ENCODE results near the gene IRF6. TPM values are rescaled to one million over a fixed set of nuclear protein-coding genes. Genes with fewer than 3 reads are reported as not detected.

The IRF6 gene
- total and polyA plus RNA-seq, 2 donors: 9.3 to 25.0 TPM

DNA sequence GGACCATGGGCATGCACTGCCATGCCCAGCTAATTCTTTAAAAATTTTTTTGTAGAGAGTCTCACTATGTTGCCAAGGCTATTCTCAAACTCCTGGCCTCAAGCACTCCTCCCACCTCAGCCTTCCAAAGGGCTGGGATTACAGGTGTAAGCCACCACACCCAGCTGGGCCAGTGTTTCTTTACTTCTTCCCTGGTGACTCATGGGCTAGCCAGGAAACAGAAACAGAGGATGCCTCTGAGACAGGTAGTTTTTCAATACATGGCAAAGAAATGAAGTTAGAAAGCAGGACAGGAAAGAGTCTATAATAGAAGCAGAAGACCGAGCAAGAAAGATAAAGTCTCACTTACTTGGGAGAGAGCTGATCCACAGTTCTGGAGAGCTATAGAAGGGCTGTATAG is 14.0 kb downstream of the IRF6 start:
- Histone ChIP-seq H3K4me1 (ENCODE audit: insufficient read depth) (no peaks in the 10 kb centered on the region), H3K36me3 (ENCODE audit: insufficient read depth) (no peaks in the 10 kb centered on the region), H3K27ac (ENCODE audit: low read depth) (no peak overlapping the region), H3K4me3 (ENCODE audit: low read depth, low read length) (no peak overlapping the region)
- WGBS: 53% methylated on average over 1 of the region's 1 CpG
- DNase-seq (ENCODE audit: extremely low spot score): no peak

DNA sequence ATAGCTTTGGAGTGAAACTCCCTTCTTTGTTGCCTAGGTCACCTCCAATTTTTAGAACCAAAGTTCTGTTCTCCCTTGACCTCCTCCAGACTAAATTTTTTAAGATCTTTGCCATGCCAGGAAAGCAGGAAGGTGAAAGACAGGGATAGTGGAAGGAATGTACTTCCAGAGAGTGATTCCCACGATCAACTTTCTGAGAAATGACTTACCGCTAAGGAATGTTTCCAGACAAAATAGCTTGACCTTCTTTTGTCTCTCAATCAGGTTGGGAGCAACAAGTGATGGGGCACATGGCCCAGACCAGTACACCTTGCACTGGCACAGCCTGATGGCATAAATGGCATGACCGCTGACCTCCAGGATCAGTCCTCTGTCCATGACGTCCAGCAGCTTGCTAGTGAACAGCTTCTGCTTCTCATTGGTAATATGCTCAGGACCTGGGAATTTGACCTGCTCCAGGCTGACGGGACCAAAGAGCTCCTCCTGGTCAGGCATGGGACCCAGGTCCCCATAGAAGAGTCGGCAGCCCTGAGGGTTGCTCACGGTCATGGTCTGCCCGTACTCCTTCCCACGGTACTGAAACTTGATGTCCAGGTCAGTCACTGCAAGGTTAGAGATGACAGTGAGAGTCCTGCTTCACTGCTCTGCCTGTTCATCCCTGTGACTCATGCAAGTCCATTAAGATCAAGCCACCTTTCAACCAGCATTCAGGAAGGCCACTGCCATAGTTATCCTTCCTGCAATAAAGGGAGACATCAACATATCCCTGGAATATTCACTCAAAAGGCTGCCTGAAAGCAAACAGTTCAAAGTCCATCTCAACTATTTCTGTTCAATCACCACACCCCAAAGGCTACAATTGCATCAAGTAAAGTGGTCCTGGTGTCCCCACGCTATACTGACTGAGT is 15.4 kb downstream of the IRF6 start:
- 90% methylated on average over 10 of the region's 10 CpGs for WGBS
- no peak overlapping the region for H3K27ac ChIP-seq (ENCODE audit: low read depth)
- H3K4me1 ChIP-seq (ENCODE audit: insufficient read depth): no peaks in the 10 kb centered on the region
- DNase-seq (ENCODE audit: extremely low spot score): no peak
- no peak overlapping the region for H3K4me3 ChIP-seq (ENCODE audit: low read depth, low read length)
- H3K36me3 ChIP-seq (ENCODE audit: insufficient read depth): no peaks in the 10 kb centered on the region

- Histone ChIP-seq H3K27ac (ENCODE audit: low read depth) (no peak overlapping the region), H3K4me3 (ENCODE audit: low read depth, low read length) (no peak overlapping the region), H3K4me1 (ENCODE audit: insufficient read depth) (no peaks in the 10 kb centered on the region), H3K36me3 (ENCODE audit: insufficient read depth) (no peaks in the 10 kb centered on the region)
- DNase-seq (ENCODE audit: extremely low spot score): no peak
- WGBS: 87% methylated on average over 1 of the region's 1 CpG
Measured at GRCh38 chr1:209789245-209789644, 16.7 kb downstream of the IRF6 start.

GRCh38 chr1:209787551-209787950 is 18.4 kb downstream of the IRF6 start:
- no peak overlapping the region for H3K27ac ChIP-seq (ENCODE audit: low read depth)
- 44% methylated on average over 2 of the region's 2 CpGs for WGBS
- no peaks in the 10 kb centered on the region for H3K36me3 ChIP-seq (ENCODE audit: insufficient read depth)
- no peak for DNase-seq (ENCODE audit: extremely low spot score)
- H3K4me1 ChIP-seq (ENCODE audit: insufficient read depth): no peaks in the 10 kb centered on the region
- H3K4me3 ChIP-seq (ENCODE audit: low read depth, low read length): no peak overlapping the region

GRCh38 chr1:209786146-209786545 is 19.8 kb downstream of the IRF6 start:
- no peaks in the 10 kb centered on the region for H3K36me3 ChIP-seq (ENCODE audit: insufficient read depth)
- WGBS: 20% methylated on average over 4 of the region's 4 CpGs
- no peak overlapping the region for H3K27ac ChIP-seq (ENCODE audit: low read depth)
- no peaks in the 10 kb centered on the region for H3K4me1 ChIP-seq (ENCODE audit: insufficient read depth)
- no peak for DNase-seq (ENCODE audit: extremely low spot score)
- no peak overlapping the region for H3K4me3 ChIP-seq (ENCODE audit: low read depth, low read length)

DNA sequence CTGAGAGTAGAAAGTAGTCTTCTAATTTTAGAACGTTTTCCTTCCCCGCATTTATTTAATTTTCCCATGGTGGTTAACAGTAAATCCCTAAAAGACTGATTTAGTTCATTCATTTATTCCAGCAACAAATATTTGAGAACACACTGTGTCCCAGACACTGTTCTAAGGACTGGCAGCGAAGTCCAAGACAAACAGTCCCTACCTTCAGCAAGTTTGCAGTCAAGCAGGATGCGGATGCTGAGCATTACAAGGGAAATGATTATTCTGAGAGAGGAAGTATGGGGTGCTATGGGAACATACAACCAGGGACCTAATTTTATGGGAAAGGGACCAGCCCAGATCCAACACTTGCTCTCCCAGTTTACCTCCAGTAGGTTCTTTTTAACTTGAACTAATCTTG is 20.4 kb downstream of the IRF6 start:
- Histone ChIP-seq H3K4me3 (ENCODE audit: low read depth, low read length) (no peak overlapping the region), H3K36me3 (ENCODE audit: insufficient read depth) (no peaks in the 10 kb centered on the region), H3K27ac (ENCODE audit: low read depth) (no peak overlapping the region), H3K4me1 (ENCODE audit: insufficient read depth) (no peaks in the 10 kb centered on the region)
- DNase-seq (ENCODE audit: extremely low spot score): no peak
- 91% methylated on average over 4 of the region's 4 CpGs for WGBS

DNA sequence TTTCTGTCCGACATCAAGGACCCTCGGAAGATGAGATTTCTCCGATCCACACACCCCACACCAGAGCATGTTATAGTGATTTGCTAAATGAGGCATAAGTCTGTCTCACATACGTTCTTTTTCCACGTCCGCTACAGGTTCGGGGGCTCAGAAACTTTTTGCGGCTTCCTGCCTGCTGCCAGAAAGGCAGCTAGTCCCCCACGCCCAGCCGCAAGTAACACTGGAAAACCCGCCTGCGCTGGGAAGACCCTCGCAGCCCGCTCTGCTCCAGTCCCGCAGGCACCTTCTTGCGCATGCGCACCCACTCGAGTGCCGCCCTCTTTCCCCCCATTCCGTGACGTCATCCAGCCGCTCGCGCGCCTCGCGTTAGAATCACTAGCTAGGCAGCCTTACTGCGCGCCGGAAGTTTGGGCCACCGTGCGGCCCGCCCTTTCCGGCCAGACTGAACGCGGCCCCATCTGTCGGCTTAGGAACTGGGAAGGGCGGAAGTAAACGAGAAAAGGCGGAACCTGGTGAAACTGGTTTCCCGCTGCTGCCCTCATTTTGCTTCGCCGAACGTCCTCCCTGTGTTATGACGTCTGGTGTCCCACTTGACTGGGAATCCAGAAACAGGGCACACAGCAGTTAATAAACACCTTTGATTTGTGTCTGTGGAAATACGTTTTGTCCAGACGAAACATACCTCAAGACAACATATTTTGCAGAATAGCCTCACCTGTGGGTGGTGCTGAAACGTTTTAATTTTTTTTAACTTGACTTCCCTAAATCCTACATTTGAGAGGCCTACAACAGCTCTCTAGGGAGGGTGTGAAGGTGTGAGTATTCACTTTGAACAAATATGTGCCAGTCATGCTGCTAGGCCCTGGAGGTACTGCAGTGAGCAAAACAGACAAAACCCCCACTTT is 21.4 kb downstream of the IRF6 start, which contains the start of gene C1orf74:
TSS of gene C1orf74 (minus strand) at position 295 of the 905 bp plus-strand sequence. CDS start 925 bp downstream, outside the sequence.
- 4% methylated on average over 48 of the region's 48 CpGs for WGBS
- peak within 1 kb of the TSS; percentile 71 for H3K27ac ChIP-seq (ENCODE audit: low read depth)
- DNase-seq (ENCODE audit: extremely low spot score): peak; percentile 96
- no peaks in the 10 kb centered on the region for H3K36me3 ChIP-seq (ENCODE audit: insufficient read depth)
- H3K4me1 ChIP-seq (ENCODE audit: insufficient read depth): no peaks in the 10 kb centered on the region
- H3K4me3 ChIP-seq (ENCODE audit: low read depth, low read length): peak within 1 kb of the TSS; percentile 45

DNA sequence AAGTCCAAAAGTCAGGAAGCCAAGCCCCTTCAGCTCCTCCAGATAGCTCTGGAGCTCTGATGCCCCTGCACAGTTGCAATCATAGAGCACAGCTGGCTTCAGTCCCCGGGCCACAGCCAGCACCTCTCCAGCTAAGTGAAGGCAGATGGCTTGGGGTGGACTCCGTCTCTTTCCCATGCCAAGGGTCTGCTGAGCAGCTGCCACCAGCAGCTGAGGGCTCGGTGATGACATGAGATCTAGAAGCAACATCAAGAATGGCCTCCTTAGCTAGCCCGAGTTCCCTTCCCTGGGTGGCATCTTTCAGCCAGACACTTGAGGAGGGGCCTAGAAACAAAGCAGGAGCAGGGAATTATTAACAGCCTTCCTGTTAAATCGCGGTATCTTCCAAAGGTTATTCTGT is 22.6 kb downstream of the IRF6 start:
- Histone ChIP-seq H3K4me3 (ENCODE audit: low read depth, low read length) (no peak overlapping the region), H3K36me3 (ENCODE audit: insufficient read depth) (no peaks in the 10 kb centered on the region), H3K4me1 (ENCODE audit: insufficient read depth) (no peaks in the 10 kb centered on the region), H3K27ac (ENCODE audit: low read depth) (no peak overlapping the region)
- DNase-seq (ENCODE audit: extremely low spot score): no peak
- WGBS: 57% methylated on average over 6 of the region's 6 CpGs

DNA sequence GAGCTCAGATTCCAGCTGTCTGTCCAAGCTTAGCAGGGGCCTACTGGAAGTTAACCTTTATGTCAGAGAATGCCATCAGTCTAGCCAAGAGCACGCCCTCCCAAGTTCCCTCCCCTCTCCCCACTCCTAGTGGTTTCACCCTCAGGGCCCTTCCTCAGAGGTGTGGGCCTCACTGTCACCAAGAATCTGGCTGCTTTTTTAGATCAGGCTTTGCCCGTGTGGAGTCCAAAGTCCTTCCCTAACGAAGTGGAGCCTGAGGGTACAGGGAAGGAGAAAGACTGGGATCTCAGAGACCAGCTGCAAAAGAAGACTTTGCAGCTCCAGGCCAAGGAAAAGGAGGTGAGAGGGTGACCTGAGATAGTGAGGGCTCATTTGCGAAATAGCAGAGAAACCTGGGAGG is 25.7 kb downstream of the IRF6 start:
- no peak overlapping the region for H3K4me3 ChIP-seq (ENCODE audit: low read depth, low read length)
- 87% methylated on average over 4 of the region's 4 CpGs for WGBS
- no peaks in the 10 kb centered on the region for H3K36me3 ChIP-seq (ENCODE audit: insufficient read depth)
- H3K27ac ChIP-seq (ENCODE audit: low read depth): no peak overlapping the region
- DNase-seq (ENCODE audit: extremely low spot score): no peak
- no peaks in the 10 kb centered on the region for H3K4me1 ChIP-seq (ENCODE audit: insufficient read depth)

- WGBS: 93% methylated on average over 1 of the region's 1 CpG
- H3K27ac ChIP-seq (ENCODE audit: low read depth): no peak overlapping the region
- no peaks in the 10 kb centered on the region for H3K36me3 ChIP-seq (ENCODE audit: insufficient read depth)
- no peaks in the 10 kb centered on the region for H3K4me1 ChIP-seq (ENCODE audit: insufficient read depth)
- DNase-seq (ENCODE audit: extremely low spot score): no peak
- H3K4me3 ChIP-seq (ENCODE audit: low read depth, low read length): no peak overlapping the region
Measured at GRCh38 chr1:209778102-209778501, 27.8 kb downstream of the IRF6 start.

DNA sequence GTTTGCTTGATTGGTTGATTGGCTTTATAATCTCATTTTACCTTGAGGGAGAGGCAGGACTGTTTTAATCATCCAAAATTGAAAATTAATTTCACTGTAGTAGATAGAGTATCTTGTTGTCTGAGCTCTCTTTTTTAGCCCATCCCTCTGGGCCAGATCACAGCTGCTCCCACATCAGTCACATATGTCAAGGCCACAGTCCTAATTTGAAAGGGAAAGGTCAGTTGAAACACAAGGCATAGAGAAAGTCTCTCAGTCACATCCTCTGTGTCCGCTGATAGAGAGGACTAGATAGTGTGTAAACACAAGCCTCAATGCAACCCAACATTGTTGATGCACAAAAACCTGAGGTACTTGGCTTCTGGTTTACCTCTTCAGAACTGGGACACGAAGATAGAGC is 28.4 kb downstream of the IRF6 start:
- 94% methylated on average over 2 of the region's 2 CpGs for WGBS
- DNase-seq (ENCODE audit: extremely low spot score): no peak
- no peaks in the 10 kb centered on the region for H3K36me3 ChIP-seq (ENCODE audit: insufficient read depth)

GRCh38 chr1:209775678-209776077 is 30.3 kb downstream of the IRF6 start:
- no peak for DNase-seq (ENCODE audit: extremely low spot score)
- no peaks in the 10 kb centered on the region for H3K36me3 ChIP-seq (ENCODE audit: insufficient read depth)
- no peak overlapping the region for H3K27ac ChIP-seq (ENCODE audit: low read depth)
- WGBS: 70% methylated on average over 2 of the region's 2 CpGs
- no peak overlapping the region for H3K4me3 ChIP-seq (ENCODE audit: low read depth, low read length)
- no peaks in the 10 kb centered on the region for H3K4me1 ChIP-seq (ENCODE audit: insufficient read depth)

More for the DNA sequence above, 28.4 kb downstream of the IRF6 start:
- no peak overlapping the region for H3K27ac ChIP-seq (ENCODE audit: low read depth)
- no peak overlapping the region for H3K4me3 ChIP-seq (ENCODE audit: low read depth, low read length)
- H3K4me1 ChIP-seq (ENCODE audit: insufficient read depth): no peaks in the 10 kb centered on the region

DNA sequence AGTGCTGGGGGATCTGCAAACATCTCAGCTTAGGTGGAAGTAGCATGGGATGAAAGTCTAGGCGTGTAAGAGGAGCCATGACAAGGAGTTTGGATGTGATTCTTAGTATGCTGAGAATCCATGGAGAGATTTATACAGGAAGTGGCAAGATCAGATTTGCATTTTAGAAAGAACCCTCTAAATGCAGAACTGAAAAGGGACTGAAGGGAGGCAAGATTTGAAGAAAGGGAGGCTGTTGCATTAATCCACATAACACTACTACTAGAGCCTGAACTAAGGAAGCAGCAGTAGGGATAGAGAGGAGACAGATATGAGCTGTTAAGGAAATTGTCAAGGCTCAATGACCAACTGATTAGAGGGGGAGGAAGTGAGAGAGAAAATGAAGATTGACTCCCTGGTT is 31.4 kb downstream of the IRF6 start:
- H3K4me1 ChIP-seq (ENCODE audit: insufficient read depth): no peaks in the 10 kb centered on the region
- WGBS: 72% methylated on average over 1 of the region's 1 CpG

DNA sequence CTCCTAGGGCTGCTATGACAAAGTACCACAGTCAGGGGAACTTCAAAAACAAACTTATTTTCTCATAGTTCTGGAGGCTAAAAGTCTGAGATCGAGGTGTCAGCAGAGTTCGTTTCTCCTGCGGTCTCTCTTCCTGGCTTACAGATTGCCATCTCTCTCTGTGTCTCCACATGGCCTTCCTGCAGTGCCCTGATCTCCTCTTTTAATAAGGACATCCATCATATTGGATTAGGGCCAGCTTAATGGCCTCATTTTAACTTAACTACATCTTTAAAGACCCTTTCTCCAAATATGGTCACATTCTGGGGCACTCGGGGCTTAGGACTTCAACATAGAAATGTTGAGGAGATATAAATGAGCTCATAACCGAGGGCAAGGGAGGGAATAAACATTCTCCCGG is 33.8 kb downstream of the IRF6 start:
- Histone ChIP-seq H3K4me1 (ENCODE audit: insufficient read depth) (no peaks in the 10 kb centered on the region), H3K27ac (ENCODE audit: low read depth) (no peak overlapping the region), H3K4me3 (ENCODE audit: low read depth, low read length) (no peak overlapping the region), H3K36me3 (ENCODE audit: insufficient read depth) (no peaks in the 10 kb centered on the region)
- WGBS: 14% methylated on average over 6 of the region's 6 CpGs
- no peak for DNase-seq (ENCODE audit: extremely low spot score)

More for the DNA sequence above, 31.4 kb downstream of the IRF6 start:
- H3K27ac ChIP-seq (ENCODE audit: low read depth): no peak overlapping the region
- H3K4me3 ChIP-seq (ENCODE audit: low read depth, low read length): no peak overlapping the region
- no peaks in the 10 kb centered on the region for H3K36me3 ChIP-seq (ENCODE audit: insufficient read depth)
- DNase-seq (ENCODE audit: extremely low spot score): no peak

Measured in urinary bladder (tissue), 4 donors.